GM19023 (cell line): ENCODE measurements around the gene DAO.
"Not testable (repeated sequence)": the region's sequence is repeated elsewhere in the genome, so short reads cannot be mapped to it uniquely, and the experiment has no call there.

Source experiments
- ATAC-seq: cut with Tn5 transposase; IDR thresholded peaks from one replicate; pipeline ENCODE4 v1.9.1; 2021; ENCODE audit warnings: mild to moderate bottlenecking, moderate library complexity; ENCODE audit not compliant: unreplicated experiment

The DAO gene

GRCh38 chr12:108847705-108848104, 32.2 kb upstream of the DAO start:
- ATAC-seq = no peak

- ATAC-seq = no peak
Observed at GRCh38 chr12:108849660-108850059, 30.2 kb upstream of the DAO start.

GRCh38 chr12:108850854-108851573, 28.9 kb upstream of the DAO start:
- ATAC-seq = peak; percentile 61

- no peak for ATAC-seq
Observed at GRCh38 chr12:108852674-108853309, 27.1 kb upstream of the DAO start.

- ATAC-seq = no peak
Observed at GRCh38 chr12:108853426-108853825, 26.5 kb upstream of the DAO start.

GRCh38 chr12:108853981-108854446, 25.9 kb upstream of the DAO start:
- ATAC-seq = no peak

GRCh38 chr12:108854451-108855283, 25.2 kb upstream of the DAO start:
- ATAC-seq = no peak

GRCh38 chr12:108855284-108856169, 24.4 kb upstream of the DAO start:
- ATAC-seq = no peak

GRCh38 chr12:108856170-108856427, 23.8 kb upstream of the DAO start:
- no peak for ATAC-seq

GRCh38 chr12:108856428-108857157, 23.3 kb upstream of the DAO start:
- ATAC-seq = peak; percentile 29

- no peak for ATAC-seq
Observed at GRCh38 chr12:108857158-108857407, 22.8 kb upstream of the DAO start.

- ATAC-seq = no peak
Observed at GRCh38 chr12:108858311-108859074, 21.4 kb upstream of the DAO start.

GRCh38 chr12:108859141-108859922, 20.6 kb upstream of the DAO start:
- not testable (repeated sequence) for ATAC-seq

- no peak for ATAC-seq
Observed at GRCh38 chr12:108859923-108860291, 20.0 kb upstream of the DAO start.

GRCh38 chr12:108860443-108860842, 19.4 kb upstream of the DAO start:
- no peak for ATAC-seq

GRCh38 chr12:108861878-108862587, 17.9 kb upstream of the DAO start:
- no peak for ATAC-seq

- no peak for ATAC-seq
Observed at GRCh38 chr12:108862588-108862959, 17.3 kb upstream of the DAO start.

- ATAC-seq = no peak
Observed at GRCh38 chr12:108865169-108865568, 14.7 kb upstream of the DAO start.

- ATAC-seq = not testable (repeated sequence)
Observed at GRCh38 chr12:108866083-108866482, 13.8 kb upstream of the DAO start.
